ENCODE measurements around the gene GRIN2A.

- TF ChIP-seq CTCF (optimal IDR thresholded peaks at IDR 0.05 in 1 of 3, IDR thresholded peaks at IDR 0.05 in 1 of 3, conservative IDR thresholded peaks at IDR 0.05 in 1 of 3; ENCODE audit: extremely low read depth in 1 of 3, insufficient read depth in 2 of 3, low read length in 3 of 3) (no peak), EZH2 (IDR thresholded peaks at IDR 0.05; ENCODE audit: low read length) (no peak)
These were observed 364.6 kb downstream of the GRIN2A start for GRCh38 chr16:9817586-9817985.

Measured in keratinocyte (primary cell).